ENCODE measurements around the gene ANKHD1.

GRCh38 chr5:140388052-140388451, 13.6 kb upstream of the ANKHD1 start:
- TF ChIP-seq POLR2A (IDR thresholded peaks at IDR 0.05; ENCODE audit: control extremely low read depth in 1 of 2, low read depth in 2 of 2, low read length in 2 of 2) (no peak), PHF8 (conservative IDR thresholded peaks at IDR 0.05; ENCODE audit: low read depth, low read length) (no peak), CTCF (IDR thresholded peaks at IDR 0.05; ENCODE audit: control extremely low read depth in 1 of 3, insufficient read depth in 1 of 3, low read depth in 1 of 3, low read length in 3 of 3) (no peak), SRF (IDR thresholded peaks at IDR 0.05; ENCODE audit: low read depth, low read length) (no peak), POLR2AphosphoS5 (IDR thresholded peaks at IDR 0.05; ENCODE audit: low read depth, low read length) (no peak), MAX (IDR thresholded peaks at IDR 0.05) (no peak), CBX5 (IDR thresholded peaks at IDR 0.05; ENCODE audit: low read depth, low read length) (no peak), JUND (IDR thresholded peaks at IDR 0.05; ENCODE audit: low read length) (no peak), GABPA (IDR thresholded peaks at IDR 0.05; ENCODE audit: borderline replicate concordance, insufficient read depth, low read length) (no peak), GTF2F1 (IDR thresholded peaks at IDR 0.05; ENCODE audit: borderline replicate concordance, low read depth, low read length) (no peak)

Data from H1 (cell line).